A673 (cell line): ENCODE results near the gene KCNMA1. TPM values are rescaled to one million over a fixed set of nuclear protein-coding genes. Genes with fewer than 3 reads are reported as not detected.

Source experiments
- BruUV-seq: library from RNA; stranded (reverse); fragments of 400-500 nt; replicated peaks from 2 replicates; lab custom pipeline; 2021; lab: Mats Ljungman, UMichigan
- CTCF ChIA-PET: fragments of 300-600 bp; sonication (Branson Sonifier 250); formaldehyde crosslinking; loops from one replicate; lab custom pipeline; 2022; ENCODE audit warnings: antibody characterized with exemption; lab: Charles Lee
- POLR2A ChIA-PET: fragments of 300-600 bp; sonication (Branson Sonifier 250); formaldehyde crosslinking; loops from one replicate; lab custom pipeline; 2022; ENCODE audit warnings: antibody characterized with exemption; ENCODE audit not compliant: low non-redundant PET; lab: Charles Lee
- DNase-seq: peaks from one replicate; pipeline ENCODE4 v3.0.0-alpha.2; 2015; ENCODE audit warnings: low spot score
- H3K27ac ChIP-seq: fragments of 200-600 bp; sonication (generic); 2 replicates; pipeline ENCODE4 v1.5.1; 2016; ENCODE audit warnings: mixed run types, low read depth, mild to moderate bottlenecking, mixed read lengths, antibody characterized with exemption, low read length; ENCODE audit not compliant: poor library complexity, severe bottlenecking
- H3K27me3 ChIP-seq: fragments of 200-600 bp; sonication (generic); replicated peaks from 2 replicates; pipeline ENCODE4 v1.6.1; 2017; ENCODE audit warnings: mixed run types, low read depth, mild to moderate bottlenecking, mixed read lengths, antibody characterized with exemption, low read length; ENCODE audit not compliant: insufficient read depth, poor library complexity
- H3K36me3 ChIP-seq: fragments of 200-600 bp; sonication (generic); 2 replicates; pipeline ENCODE4 v1.6.1; 2016; ENCODE audit warnings: mixed run types, mild to moderate bottlenecking, mixed read lengths, antibody characterized with exemption, low read length; ENCODE audit not compliant: insufficient read depth, poor library complexity, severe bottlenecking
- H3K4me1 ChIP-seq: fragments of 200-600 bp; sonication (generic); 2 replicates; pipeline ENCODE4 v1.6.1; 2017; ENCODE audit warnings: mixed run types, mild to moderate bottlenecking, mixed read lengths, antibody characterized with exemption, low read length; ENCODE audit not compliant: insufficient read depth, poor library complexity, severe bottlenecking
- H3K4me3 ChIP-seq: fragments of 200-600 bp; sonication (generic); 2 replicates; pipeline ENCODE4 v1.5.1; 2016; ENCODE audit warnings: low read depth, mixed run types, mild to moderate bottlenecking, mixed read lengths, low read length; ENCODE audit not compliant: poor library complexity, severe bottlenecking
- H3K9me3 ChIP-seq: fragments of 200-600 bp; sonication (generic); 2 replicates; pipeline ENCODE4 v1.6.1; 2016; ENCODE audit warnings: mixed run types, low read depth, mild to moderate bottlenecking, mixed read lengths, antibody characterized with exemption, low read length; ENCODE audit not compliant: poor library complexity, severe bottlenecking
- EZH2 ChIP-seq: fragments of 200-600 bp; sonication (generic); IDR thresholded peaks from 2 replicates; pipeline ENCODE4 v1.6.1; 2017; ENCODE audit warnings: borderline replicate concordance, low read depth, mild to moderate bottlenecking, mixed read lengths, antibody characterized with exemption, low read length; ENCODE audit not compliant: poor library complexity, severe bottlenecking
- intact Hi-C: fragments of 100-400 bp; cut with micrococcal nuclease; formaldehyde crosslinking; loops from one replicate; pipeline ENCODE4 v1.10.0; 2022; ENCODE audit not compliant: unreplicated experiment
- total RNA-seq: library from RNA; stranded (reverse); gene quantifications from 2 replicates; pipeline ENCODE4 v1.2.3, GENCODE V29; 2021
- TF ChIP-seq, protein P1 (sequence below): fragments of 300-800, 200-600 bp; sonication (generic); conservative IDR thresholded peaks from 2 replicates; pipeline ENCODE4 v1.5.1; 2017; ENCODE audit warnings: low read depth, mild to moderate bottlenecking, antibody characterized with exemption, low read length, moderate library complexity, mixed read lengths

KCNMA1 gene
- total RNA-seq, 1 experiment from 2014 or later, result 0.84 TPM

DNA sequence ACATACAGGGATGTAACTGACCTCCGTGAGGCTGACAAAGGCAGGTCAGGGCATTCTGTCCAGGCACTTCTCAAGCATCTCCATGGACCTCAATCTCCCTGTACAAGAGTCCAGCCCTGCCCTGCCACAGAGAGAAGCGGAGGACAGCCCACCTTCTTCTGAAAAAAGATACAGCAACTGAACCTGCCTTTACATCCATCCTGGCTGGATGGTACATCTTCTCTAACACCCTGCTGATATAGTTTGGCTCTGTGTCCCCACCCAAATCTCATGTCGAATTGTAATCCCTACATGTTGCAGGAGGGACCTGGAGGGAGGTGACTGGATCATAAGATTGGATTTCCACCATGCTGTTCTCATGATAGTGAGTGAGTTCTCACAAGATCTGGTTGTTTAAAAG is 40.5 kb upstream of the KCNMA1 start:
- CTCF ChIA-PET, result no interaction called here
- no peaks in the 10 kb centered on the region for H3K9me3 ChIP-seq
- H3K27me3 ChIP-seq, result no peaks in the 10 kb centered on the region
- H3K36me3 ChIP-seq, result no peaks in the 10 kb centered on the region
- H3K27ac ChIP-seq, result no peak overlapping the region
- no peaks in the 10 kb centered on the region for H3K4me1 ChIP-seq
- POLR2A ChIA-PET, result no interaction called here
- TF ChIP-seq EZH2, result no peak
- TF ChIP-seq, protein P1, sequence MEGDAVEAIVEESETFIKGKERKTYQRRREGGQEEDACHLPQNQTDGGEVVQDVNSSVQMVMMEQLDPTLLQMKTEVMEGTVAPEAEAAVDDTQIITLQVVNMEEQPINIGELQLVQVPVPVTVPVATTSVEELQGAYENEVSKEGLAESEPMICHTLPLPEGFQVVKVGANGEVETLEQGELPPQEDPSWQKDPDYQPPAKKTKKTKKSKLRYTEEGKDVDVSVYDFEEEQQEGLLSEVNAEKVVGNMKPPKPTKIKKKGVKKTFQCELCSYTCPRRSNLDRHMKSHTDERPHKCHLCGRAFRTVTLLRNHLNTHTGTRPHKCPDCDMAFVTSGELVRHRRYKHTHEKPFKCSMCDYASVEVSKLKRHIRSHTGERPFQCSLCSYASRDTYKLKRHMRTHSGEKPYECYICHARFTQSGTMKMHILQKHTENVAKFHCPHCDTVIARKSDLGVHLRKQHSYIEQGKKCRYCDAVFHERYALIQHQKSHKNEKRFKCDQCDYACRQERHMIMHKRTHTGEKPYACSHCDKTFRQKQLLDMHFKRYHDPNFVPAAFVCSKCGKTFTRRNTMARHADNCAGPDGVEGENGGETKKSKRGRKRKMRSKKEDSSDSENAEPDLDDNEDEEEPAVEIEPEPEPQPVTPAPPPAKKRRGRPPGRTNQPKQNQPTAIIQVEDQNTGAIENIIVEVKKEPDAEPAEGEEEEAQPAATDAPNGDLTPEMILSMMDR, result no peak
- no TSS peak for BruUV-seq
- DNase-seq, result no peak
- no peak overlapping the region for H3K4me3 ChIP-seq
- intact Hi-C loops, result no loop called here

DNA sequence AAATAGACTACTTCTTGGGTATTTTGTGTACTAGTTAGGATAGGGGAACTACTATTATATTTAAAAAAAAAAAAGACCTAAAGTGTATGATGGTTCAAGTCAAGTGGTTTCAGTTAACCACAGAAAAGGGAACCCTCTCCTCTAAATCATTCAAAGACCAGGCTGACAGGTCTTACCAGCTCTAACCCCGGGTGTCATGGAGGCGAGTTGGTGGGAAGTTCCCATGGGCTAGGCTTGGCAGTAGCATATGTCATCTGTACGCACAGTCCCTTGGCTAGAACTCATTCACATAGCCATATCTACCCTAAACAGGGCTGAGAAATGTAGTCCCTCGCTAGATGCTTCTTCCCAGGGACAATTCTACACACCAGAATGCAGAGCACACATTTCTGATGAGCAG is 37.7 kb upstream of the KCNMA1 start:
- no peaks in the 10 kb centered on the region for H3K4me1 ChIP-seq
- no peaks in the 10 kb centered on the region for H3K9me3 ChIP-seq
- POLR2A ChIA-PET, result interaction anchor here (0.5 kb wide), 1 partner anchor 184 kb away, joined by 4 read pairs; no protein-coding TSS in a partner anchor
- H3K27me3 ChIP-seq, result no peaks in the 10 kb centered on the region
- no peak for TF ChIP-seq EZH2
- TF ChIP-seq, protein P1, result no peak
- no peak overlapping the region for H3K27ac ChIP-seq
- intact Hi-C loops, result no loop called here
- H3K36me3 ChIP-seq, result no peaks in the 10 kb centered on the region
- CTCF ChIA-PET, result no interaction called here
- BruUV-seq, result no TSS peak
- H3K4me3 ChIP-seq, result no peak overlapping the region
- no peak for DNase-seq

DNA sequence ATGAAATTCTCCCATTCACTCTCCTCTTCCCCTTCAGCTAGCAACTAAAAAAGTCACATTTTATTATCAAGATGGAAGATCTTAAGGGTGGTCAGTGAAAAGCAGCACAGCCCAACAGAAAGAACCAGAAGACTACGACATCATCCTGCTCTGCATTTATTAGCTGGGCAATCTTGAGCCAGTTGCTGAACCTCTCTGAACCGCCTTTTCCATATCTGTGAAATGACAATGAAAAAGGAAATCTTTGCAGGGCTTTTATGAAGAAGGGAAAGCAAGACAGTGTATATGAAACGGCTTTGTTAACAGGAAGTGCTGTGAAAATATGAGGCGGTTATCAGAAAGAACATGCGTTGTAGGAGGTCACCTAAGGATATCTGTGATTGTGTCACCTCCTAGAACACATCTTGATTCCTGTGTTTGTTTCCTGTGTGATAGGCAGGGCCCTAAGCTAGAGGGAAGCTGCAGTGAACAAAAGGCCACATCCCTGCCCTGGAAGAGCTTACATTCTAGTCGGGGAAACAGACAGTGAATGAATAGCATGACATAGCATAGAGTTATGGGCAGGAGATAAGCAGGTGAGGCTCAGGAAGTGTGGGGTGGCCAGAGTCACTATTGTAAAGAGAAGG is 36.0 kb upstream of the KCNMA1 start:
- Histone ChIP-seq H3K27me3 (no peaks in the 10 kb centered on the region), H3K27ac (no peak overlapping the region), H3K4me1 (no peaks in the 10 kb centered on the region), H3K9me3 (no peaks in the 10 kb centered on the region), H3K4me3 (no peak overlapping the region), H3K36me3 (no peaks in the 10 kb centered on the region)
- ChIA-PET CTCF (no interaction called here), POLR2A (interaction anchor here (0.5 kb wide), 1 partner anchor 21 kb away, joined by 6 read pairs; no protein-coding TSS in a partner anchor)
- BruUV-seq, result no TSS peak
- TF ChIP-seq, protein P1, result no peak
- intact Hi-C loops, result no loop called here
- DNase-seq, result no peak
